GM19025 (cell line): ENCODE results near the gene FAM193A.
"Not testable (repeated sequence)": the region's sequence is repeated elsewhere in the genome, so short reads cannot be mapped to it uniquely, and the experiment has no call there.

Experiments used
- ATAC-seq: cut with Tn5 transposase; IDR thresholded peaks from one replicate; pipeline ENCODE4 v1.9.1; 2021; ENCODE audit warnings: mild to moderate bottlenecking, low read depth, moderate library complexity; ENCODE audit not compliant: unreplicated experiment

The FAM193A gene

DNA sequence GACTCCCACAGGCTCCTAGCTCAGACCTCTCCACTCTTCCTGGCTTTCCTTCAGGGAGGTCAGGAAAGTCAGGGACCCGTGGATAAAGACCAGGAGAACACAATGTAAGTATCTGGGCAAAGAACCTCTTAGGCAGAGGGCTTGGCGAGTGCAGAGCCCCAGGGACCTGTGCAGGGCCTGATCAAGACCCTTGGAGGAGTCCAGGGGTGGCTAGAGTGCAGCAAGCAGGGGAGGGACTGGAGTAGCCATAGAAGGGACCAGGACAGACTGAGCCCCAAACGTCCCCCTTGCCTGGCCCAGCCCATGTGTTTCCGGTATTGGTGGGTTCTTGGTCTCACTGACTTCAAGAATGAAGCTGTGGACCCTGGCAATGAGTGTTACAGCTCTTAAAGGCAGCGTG is 225.6 kb downstream of the FAM193A start:
- no peak for ATAC-seq

GRCh38 chr4:2762486-2763370 is 226.3 kb downstream of the FAM193A start:
- ATAC-seq: not testable (repeated sequence)

GRCh38 chr4:2763511-2763967 is 227.1 kb downstream of the FAM193A start:
- ATAC-seq: no peak

- no peak for ATAC-seq
Measured at GRCh38 chr4:2765832-2766526, 229.5 kb downstream of the FAM193A start.

- no peak for ATAC-seq
Measured at GRCh38 chr4:2767046-2767704, 230.7 kb downstream of the FAM193A start.

- no peak for ATAC-seq
Measured at GRCh38 chr4:2767705-2768074, 231.2 kb downstream of the FAM193A start.

DNA sequence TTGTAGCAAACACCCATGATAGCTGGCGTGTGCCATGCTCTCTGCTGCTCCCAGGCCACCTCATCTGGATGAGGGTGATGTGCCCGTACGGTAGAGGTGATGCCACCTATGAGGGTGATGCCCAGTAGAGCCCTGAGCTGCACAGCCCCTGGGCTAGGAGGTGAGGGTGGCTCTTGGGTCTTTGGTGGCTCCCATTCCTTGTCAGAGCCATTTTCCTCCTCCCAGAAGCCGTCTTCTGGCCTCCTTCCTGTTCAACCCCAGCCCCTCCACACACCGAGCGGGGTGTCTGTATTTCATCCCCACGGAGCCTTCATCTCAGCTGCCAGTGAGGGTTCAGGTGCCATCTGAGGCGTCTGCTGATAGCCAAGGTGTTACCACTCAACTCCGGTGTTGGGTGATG is 231.7 kb downstream of the FAM193A start:
- ATAC-seq: no peak

- ATAC-seq: no peak
Measured at GRCh38 chr4:2768921-2769336, 232.5 kb downstream of the FAM193A start.

- no peak for ATAC-seq
Measured at GRCh38 chr4:2771264-2771663, 234.8 kb downstream of the FAM193A start.

DNA sequence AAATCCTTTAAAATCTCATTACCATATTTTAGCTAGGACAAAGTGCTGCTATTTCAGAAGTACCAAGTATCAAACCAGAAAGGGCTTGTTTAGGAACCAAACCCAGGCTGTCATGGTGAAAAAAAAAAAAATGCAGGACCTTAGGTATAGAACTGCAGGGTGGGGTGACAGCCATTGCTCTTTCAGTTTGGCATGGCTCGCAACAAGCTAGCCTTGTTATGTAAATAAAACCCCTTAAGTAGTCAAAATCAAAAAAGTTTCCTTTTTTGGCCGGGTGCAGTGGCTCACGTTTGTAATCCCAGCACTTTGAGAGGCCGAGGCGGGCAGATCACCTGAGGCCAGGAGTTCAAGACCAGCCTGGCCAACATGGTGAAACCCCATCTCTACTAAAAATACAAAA is 244.2 kb downstream of the FAM193A start:
- ATAC-seq: not testable (repeated sequence)

DNA sequence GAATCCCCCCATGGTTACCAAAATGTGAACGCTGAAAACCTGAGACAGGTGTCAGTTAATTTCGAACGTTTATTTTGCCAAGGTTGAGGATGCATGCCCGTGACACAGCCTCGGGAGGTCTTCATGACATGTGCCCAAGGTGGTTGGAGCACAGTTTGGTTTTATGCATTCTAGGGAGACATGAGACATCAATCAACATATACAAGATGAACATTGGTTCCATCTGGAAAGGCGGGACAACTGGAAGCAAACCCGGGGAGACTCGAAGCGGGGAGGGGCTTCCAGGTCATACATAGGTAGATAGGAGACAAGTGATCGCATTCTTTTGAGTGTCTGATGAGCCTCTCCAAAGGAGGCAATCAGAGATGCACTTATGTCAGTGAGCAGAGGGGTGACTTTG is 245.5 kb downstream of the FAM193A start:
- no peak for ATAC-seq
